ENCODE results near the gene ZNF627.

- TF ChIP-seq CTCF (IDR thresholded peaks at IDR 0.05) (no peak), EP300 (IDR thresholded peaks at IDR 0.05; ENCODE audit: low read depth) (no peak)
Observed at GRCh38 chr19:11576227-11576626, 21.1 kb upstream of the ZNF627 start.
